OCI-LY3 (cell line): ENCODE measurements around the gene ZNF467.

ENCODE experiments used
- H2AFZ ChIP-seq: fragments of 200-600, 300-600 bp; shearing (Covaris generic); 2 replicates; pipeline ENCODE4 v1.6.0; 2014; ENCODE audit warnings: antibody characterized with exemption, low read depth, low read length
- H3K27ac ChIP-seq: fragments of 200-600, 300-600 bp; sonication (generic); 2 replicates; pipeline ENCODE4 v1.5.1; 2014; ENCODE audit warnings: mild to moderate bottlenecking, low read length, moderate library complexity, mixed read lengths
- H3K27me3 ChIP-seq: fragments of 200-600, 300-600 bp; sonication (generic); 2 replicates; pipeline ENCODE4 v1.6.1; 2014; ENCODE audit warnings: low read depth, low read length, mixed read lengths
- H3K36me3 ChIP-seq: fragments of 200-600, 300-600 bp; sonication (generic); replicated peaks from 2 replicates; pipeline ENCODE3; 2014; ENCODE audit warnings: low read depth, low read length, mixed read lengths
- H3K4me1 ChIP-seq: fragments of 300-600, 200-600 bp; sonication (generic); 2 replicates; pipeline ENCODE4 v1.6.1; 2014; ENCODE audit warnings: low read length, mixed read lengths
- H3K4me2 ChIP-seq: fragments of 200-600, 300-600 bp; sonication (generic); 2 replicates; pipeline ENCODE4 v1.6.1; 2014; ENCODE audit warnings: low read length, mixed read lengths
- H3K4me3 ChIP-seq: fragments of 300-600, 200-600 bp; sonication (generic); 2 replicates; pipeline ENCODE4 v1.5.1; 2014; ENCODE audit warnings: antibody characterized with exemption, mild to moderate bottlenecking, low read length, moderate library complexity
- H3K79me2 ChIP-seq: fragments of 300-600, 200-600 bp; shearing (Covaris generic); 2 replicates; pipeline ENCODE4 v1.6.1; 2014; ENCODE audit warnings: mild to moderate bottlenecking, low read length, mixed read lengths
- H3K9ac ChIP-seq: fragments of 300-600, 200-600 bp; shearing (Covaris generic); 2 replicates; pipeline ENCODE4 v1.6.0; 2014; ENCODE audit warnings: mild to moderate bottlenecking, low read length, moderate library complexity
- H3K9me3 ChIP-seq: fragments of 200-600, 300-600 bp; shearing (Covaris generic); 2 replicates; pipeline ENCODE4 v1.6.1; 2014; ENCODE audit warnings: low read length, mixed read lengths; ENCODE audit not compliant: insufficient read depth
- H4K20me1 ChIP-seq: fragments of 200-600, 300-600 bp; sonication (generic); 2 replicates; pipeline ENCODE4 v1.6.1; 2016; ENCODE audit warnings: low read length, mixed read lengths; ENCODE audit not compliant: insufficient read depth
- EZH2phosphoT487 ChIP-seq: fragments of 200-600 bp; shearing (Covaris generic); IDR thresholded peaks from 2 replicates; pipeline ENCODE4 v1.6.1; 2018; ENCODE audit warnings: antibody characterized with exemption, mixed run types, low read depth
- TF ChIP-seq, protein P1 (sequence below): fragments of 200-600, 300-600 bp; sonication (generic); IDR thresholded peaks from 2 replicates; pipeline ENCODE4 v1.5.1; 2014; ENCODE audit warnings: antibody characterized with exemption, low read length, low read depth

ZNF467 gene

DNA sequence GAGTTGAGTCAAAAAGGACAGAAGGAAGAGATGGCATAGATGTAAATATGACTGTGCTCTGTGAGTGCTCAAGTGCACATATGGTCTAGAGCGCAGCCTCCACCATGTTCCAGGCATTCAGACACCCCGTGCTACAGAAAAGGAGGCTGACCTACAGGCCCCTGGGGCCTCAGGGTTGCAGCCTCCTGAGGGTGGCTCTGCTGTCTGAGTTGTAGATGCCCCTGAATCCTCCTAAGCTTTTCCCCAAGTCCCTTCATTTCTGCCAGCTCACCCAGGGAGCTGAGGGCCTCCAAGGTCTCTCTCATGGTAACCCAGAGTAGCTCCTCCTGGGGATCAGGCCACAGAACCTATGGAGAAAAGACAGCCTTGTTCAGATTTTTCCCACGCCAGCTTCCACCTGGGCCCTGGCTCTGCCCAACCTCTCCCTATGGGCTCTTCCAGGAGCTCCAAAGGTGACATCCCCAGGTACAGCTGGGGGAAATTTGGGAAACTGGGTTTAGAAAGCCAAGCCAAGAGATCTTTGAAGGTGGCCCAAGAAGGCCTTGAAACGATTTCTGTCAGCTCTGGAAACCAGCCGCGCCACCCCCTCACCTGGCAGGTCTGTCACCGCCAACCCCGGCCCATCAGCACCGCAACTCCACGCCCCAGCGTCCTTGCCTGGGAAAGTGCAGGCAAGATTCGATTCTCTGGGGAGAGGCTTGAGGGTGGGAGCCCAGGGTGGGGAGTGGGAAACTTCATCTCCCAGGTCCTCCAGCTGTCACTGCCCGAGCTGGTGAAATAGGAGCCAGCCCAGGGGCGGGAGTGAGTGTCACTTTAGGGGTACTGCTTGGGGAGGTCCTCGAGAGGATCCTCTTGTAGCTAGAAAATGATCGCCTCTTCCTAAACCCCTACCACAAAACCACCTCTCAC is 2.4 kb downstream of the ZNF467 start:
- H2AFZ ChIP-seq, result 0 out of 2 replicates have a peak overlapping the region, but pooled peaks have one; percentile 12
- H3K4me3 ChIP-seq, result peak overlapping the region; percentile 99
- no peaks in the 10 kb centered on the region for H3K79me2 ChIP-seq
- no peaks in the 10 kb centered on the region for H3K9me3 ChIP-seq
- H3K36me3 ChIP-seq, result no peaks in the 10 kb centered on the region
- peaks cover 32% of the 10 kb centered on the region for H3K27me3 ChIP-seq
- no peak for TF ChIP-seq EZH2phosphoT487
- TF ChIP-seq, protein P1, sequence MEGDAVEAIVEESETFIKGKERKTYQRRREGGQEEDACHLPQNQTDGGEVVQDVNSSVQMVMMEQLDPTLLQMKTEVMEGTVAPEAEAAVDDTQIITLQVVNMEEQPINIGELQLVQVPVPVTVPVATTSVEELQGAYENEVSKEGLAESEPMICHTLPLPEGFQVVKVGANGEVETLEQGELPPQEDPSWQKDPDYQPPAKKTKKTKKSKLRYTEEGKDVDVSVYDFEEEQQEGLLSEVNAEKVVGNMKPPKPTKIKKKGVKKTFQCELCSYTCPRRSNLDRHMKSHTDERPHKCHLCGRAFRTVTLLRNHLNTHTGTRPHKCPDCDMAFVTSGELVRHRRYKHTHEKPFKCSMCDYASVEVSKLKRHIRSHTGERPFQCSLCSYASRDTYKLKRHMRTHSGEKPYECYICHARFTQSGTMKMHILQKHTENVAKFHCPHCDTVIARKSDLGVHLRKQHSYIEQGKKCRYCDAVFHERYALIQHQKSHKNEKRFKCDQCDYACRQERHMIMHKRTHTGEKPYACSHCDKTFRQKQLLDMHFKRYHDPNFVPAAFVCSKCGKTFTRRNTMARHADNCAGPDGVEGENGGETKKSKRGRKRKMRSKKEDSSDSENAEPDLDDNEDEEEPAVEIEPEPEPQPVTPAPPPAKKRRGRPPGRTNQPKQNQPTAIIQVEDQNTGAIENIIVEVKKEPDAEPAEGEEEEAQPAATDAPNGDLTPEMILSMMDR, result no peak
- peak overlapping the region; percentile 74 for H3K4me2 ChIP-seq
- H4K20me1 ChIP-seq, result no peaks in the 10 kb centered on the region
- no peak overlapping the region for H3K27ac ChIP-seq
- H3K9ac ChIP-seq, result peak overlapping the region; percentile 41; the same call in 1 of the 2 replicates
- H3K4me1 ChIP-seq, result peaks cover 13% of the 10 kb centered on the region

DNA sequence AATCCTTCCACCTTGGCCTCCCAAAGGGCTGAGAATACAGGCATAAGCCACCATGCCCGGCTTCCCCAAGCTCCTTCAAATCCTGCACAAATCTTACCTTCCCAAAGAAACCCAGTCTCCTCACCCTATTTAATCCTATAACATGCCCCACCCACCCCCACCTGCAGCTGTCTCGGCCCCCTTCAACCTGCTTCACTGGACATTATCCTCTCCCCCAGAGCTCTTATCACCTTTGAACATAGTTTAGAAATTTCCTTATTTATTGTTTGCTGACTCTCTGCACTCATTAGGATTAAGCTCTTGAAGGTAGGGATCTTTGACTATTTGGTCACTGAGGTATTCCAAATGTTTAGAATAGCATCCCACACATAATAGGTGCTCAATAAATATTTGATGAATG is 3.5 kb downstream of the ZNF467 start:
- no peak overlapping the region for H3K27ac ChIP-seq
- no peaks in the 10 kb centered on the region for H3K36me3 ChIP-seq
- H3K4me1 ChIP-seq, result peaks cover 13% of the 10 kb centered on the region
- peaks cover 22% of the 10 kb centered on the region for H3K27me3 ChIP-seq
- no peak for TF ChIP-seq EZH2phosphoT487
- TF ChIP-seq, protein P1, result no peak
- no peaks in the 10 kb centered on the region for H4K20me1 ChIP-seq
- no peak overlapping the region for H3K9ac ChIP-seq
- no peak overlapping the region for H3K4me3 ChIP-seq
- no peak overlapping the region for H3K4me2 ChIP-seq
- no peak overlapping the region for H2AFZ ChIP-seq
- no peaks in the 10 kb centered on the region for H3K79me2 ChIP-seq
- no peaks in the 10 kb centered on the region for H3K9me3 ChIP-seq

DNA sequence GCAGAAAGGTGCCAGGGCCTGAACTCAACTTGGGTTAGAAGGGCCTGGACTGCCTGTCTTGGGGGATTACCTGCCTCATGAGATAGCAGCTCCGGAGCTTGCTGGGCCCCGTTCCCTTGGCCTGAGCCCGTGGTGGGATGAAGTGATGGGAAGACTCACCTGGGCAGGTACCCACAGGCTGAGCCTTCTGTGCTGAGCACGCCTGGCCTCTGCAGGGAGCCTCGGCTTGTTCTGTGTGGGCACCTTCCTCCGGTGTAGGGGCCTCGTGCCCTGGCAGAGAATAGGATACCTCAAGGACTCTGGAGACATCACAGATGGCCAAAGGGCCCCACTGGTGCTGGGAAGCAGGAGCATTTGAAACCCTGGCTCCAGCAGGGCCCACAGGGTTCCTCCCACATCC is 4.5 kb downstream of the ZNF467 start:
- Histone ChIP-seq H3K4me1 (peaks cover 8% of the 10 kb centered on the region), H2AFZ (no peak overlapping the region), H3K27ac (no peak overlapping the region), H3K36me3 (no peaks in the 10 kb centered on the region), H3K27me3 (peaks cover 12% of the 10 kb centered on the region), H3K9ac (no peak overlapping the region), H3K4me2 (no peak overlapping the region), H3K4me3 (no peak overlapping the region), H4K20me1 (no peaks in the 10 kb centered on the region), H3K9me3 (no peaks in the 10 kb centered on the region), H3K79me2 (no peaks in the 10 kb centered on the region)
- TF ChIP-seq, protein P1, result no peak
- TF ChIP-seq EZH2phosphoT487, result no peak

DNA sequence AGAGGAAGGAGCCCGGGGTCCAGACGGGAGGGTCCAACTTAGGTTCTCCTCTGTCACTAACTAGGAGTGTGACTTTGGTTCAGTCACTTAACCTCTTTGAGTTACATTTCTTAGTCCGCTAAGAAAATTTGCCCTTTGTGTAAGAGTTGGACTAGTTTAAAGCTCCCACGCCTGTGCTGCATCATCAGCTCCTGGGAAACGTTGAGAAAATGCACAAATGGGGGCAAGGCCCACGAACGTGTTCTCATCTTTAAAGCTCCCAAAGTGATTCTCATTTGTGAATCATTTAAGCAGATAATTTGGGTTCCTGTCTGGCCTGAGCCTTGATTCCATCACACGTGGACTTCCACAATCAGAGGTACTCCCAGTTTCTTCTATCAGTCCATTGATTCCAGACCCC is 6.3 kb downstream of the ZNF467 start:
- H2AFZ ChIP-seq, result no peak overlapping the region
- no peak overlapping the region for H3K4me2 ChIP-seq
- H3K27ac ChIP-seq, result no peak overlapping the region
- H3K4me1 ChIP-seq, result peaks cover 6% of the 10 kb centered on the region
- H3K79me2 ChIP-seq, result no peaks in the 10 kb centered on the region
- no peaks in the 10 kb centered on the region for H3K36me3 ChIP-seq
- no peaks in the 10 kb centered on the region for H3K9me3 ChIP-seq
- TF ChIP-seq, protein P1, result no peak
- no peak for TF ChIP-seq EZH2phosphoT487
- H3K9ac ChIP-seq, result no peak overlapping the region
- no peak overlapping the region for H3K4me3 ChIP-seq
- no peaks in the 10 kb centered on the region for H4K20me1 ChIP-seq
- H3K27me3 ChIP-seq, result 0 out of 2 replicates have a peak, but pooled peaks cover 4% of the 10 kb centered on the region
